ENCODE results near the gene SCAMP4. TPM values are rescaled to one million over a fixed set of nuclear protein-coding genes. Genes with fewer than 3 reads are reported as not detected.

SCAMP4 gene
- total and polyA plus RNA-seq, 2 of the 13 experiments (the other 11 are each of a cell fraction or from before 2014, with no cell fraction given): 10.7 to 13.7 TPM

GRCh38 chr19:1933942-1934341 lies 28.7 kb downstream of the SCAMP4 start:
- Histone ChIP-seq H3K9me3 (ENCODE audit: low read length) (no peaks in the 10 kb centered on the region; the same call in 1 of the 2 replicates), H3K4me2 (ENCODE audit: low read depth, low read length) (no peak overlapping the region), H4K20me1 (ENCODE audit: insufficient read depth, low read length) (no peaks in the 10 kb centered on the region), H2AFZ (ENCODE audit: low read length) (no peak overlapping the region), H3K9ac (ENCODE audit: insufficient read depth, low read depth, low read length) (no peak overlapping the region), H3K27me3 (ENCODE audit: control insufficient read depth in 1 of 2, insufficient read depth in 2 of 2, low read length in 2 of 2) (no peaks in the 10 kb centered on the region), H3K27ac (ENCODE audit: extremely low read length, insufficient read depth, low read length) (no peak overlapping the region), H3K4me1 (ENCODE audit: insufficient read depth, low read length) (peaks cover 36% of the 10 kb centered on the region), H3K79me2 (ENCODE audit: insufficient read depth, low read length) (no peaks in the 10 kb centered on the region), H3K36me3 (replicated peaks in 1 of 2; ENCODE audit: control insufficient read depth in 1 of 2, insufficient read depth in 2 of 2, low read length in 2 of 2) (no peaks in the 10 kb centered on the region), H3K4me3 (replicated peaks in 1 of 3; ENCODE audit: insufficient read depth in 1 of 3, low read depth in 2 of 3, low read length in 3 of 3) (no peak overlapping the region)
- ChIA-PET CTCF (ENCODE audit: low intra/inter-chr PET ratio, low total read pairs) (no interaction called here), POLR2A (no interaction called here)
- WGBS (ENCODE audit: low lambda C conversion rate): 72% methylated on average over 8 of the region's 8 CpGs
- peak; percentile 81 for TF ChIP-seq MNT (IDR thresholded peaks at IDR 0.05)
- TF ChIP-seq DBP (CRISPR knock-in tag; IDR thresholded peaks at IDR 0.05; ENCODE audit: not compliant biosample characterization): no peak
- ATAC-seq (no peak), DNase-seq (ENCODE audit: low spot score) (no peak), FAIRE-seq (no peak)
- in situ Hi-C loops (cut with HindIII; ENCODE audit: extremely low pct_ligation_motif_present, low pct_unique_long_range_greater_than_20kb) (loop anchor here (10.0 kb wide), 1 partner anchor 131 kb away; no protein-coding TSS in a partner anchor), intact Hi-C loops (cut with micrococcal nuclease; ENCODE audit: unreplicated experiment) (no loop called here)
- no TSS peak for BruUV-seq (replicated peaks)

GRCh38 chr19:1935484-1936208 lies 30.4 kb downstream of the SCAMP4 start:
- H3K4me1 ChIP-seq (ENCODE audit: insufficient read depth, low read length): peaks cover 38% of the 10 kb centered on the region
- no peak overlapping the region for H2AFZ ChIP-seq (ENCODE audit: low read length)
- no peaks in the 10 kb centered on the region for H3K79me2 ChIP-seq (ENCODE audit: insufficient read depth, low read length)
- H3K27me3 ChIP-seq (ENCODE audit: control insufficient read depth in 1 of 2, insufficient read depth in 2 of 2, low read length in 2 of 2): no peaks in the 10 kb centered on the region
- BruUV-seq (replicated peaks): no TSS peak
- 9% methylated on average over 4 of the region's 11 CpGs for WGBS (ENCODE audit: low lambda C conversion rate)
- H4K20me1 ChIP-seq (ENCODE audit: insufficient read depth, low read length): no peaks in the 10 kb centered on the region
- H3K4me3 ChIP-seq (replicated peaks in 1 of 3; ENCODE audit: insufficient read depth in 1 of 3, low read depth in 2 of 3, low read length in 3 of 3): peak overlapping the region in 1 of 3 experiments; percentile 51; a peak in 2 of 6 replicates
- FAIRE-seq (peak; percentile 68), ATAC-seq (peak; percentile 59), DNase-seq (ENCODE audit: low spot score) (peak; percentile 62)
- no peak overlapping the region for H3K9ac ChIP-seq (ENCODE audit: insufficient read depth, low read depth, low read length)
- in situ Hi-C loops (cut with HindIII; ENCODE audit: extremely low pct_ligation_motif_present, low pct_unique_long_range_greater_than_20kb): loop anchor here (10.0 kb wide), 1 partner anchor 129 kb away; no protein-coding TSS in a partner anchor
- intact Hi-C loops (cut with micrococcal nuclease; ENCODE audit: unreplicated experiment): no loop called here
- ChIA-PET POLR2A (interaction anchor here (0.6 to 1.4 kb wide), 3 partner anchors 39 to 359 kb away, joined by 3 read pairs; no protein-coding TSS in a partner anchor), CTCF (ENCODE audit: low intra/inter-chr PET ratio, low total read pairs) (no interaction called here)
- no peaks in the 10 kb centered on the region; the same call in 1 of the 2 replicates for H3K9me3 ChIP-seq (ENCODE audit: low read length)
- H3K36me3 ChIP-seq (replicated peaks in 1 of 2; ENCODE audit: control insufficient read depth in 1 of 2, insufficient read depth in 2 of 2, low read length in 2 of 2): no peaks in the 10 kb centered on the region
- H3K4me2 ChIP-seq (ENCODE audit: low read depth, low read length): peak overlapping the region; percentile 57
- H3K27ac ChIP-seq (ENCODE audit: extremely low read length, insufficient read depth, low read length): peak overlapping the region; percentile 16
- TF ChIP-seq ZNF580 (CRISPR knock-in tag; IDR thresholded peaks at IDR 0.05; ENCODE audit: borderline replicate concordance, low read depth): no peak
- no peak for TF ChIP-seq ZNF547 (CRISPR knock-in tag; IDR thresholded peaks at IDR 0.05)
- no peak for TF ChIP-seq ZNF709 (CRISPR knock-in tag; IDR thresholded peaks at IDR 0.05)
- TF ChIP-seq DBP (CRISPR knock-in tag; IDR thresholded peaks at IDR 0.05; ENCODE audit: not compliant biosample characterization): no peak
- no peak for TF ChIP-seq RXRA (CRISPR knock-in tag; IDR thresholded peaks at IDR 0.05)
- no peak for TF ChIP-seq ZNF616 (CRISPR knock-in tag; IDR thresholded peaks at IDR 0.05; ENCODE audit: low read depth)
- no peak for TF ChIP-seq THRA (CRISPR knock-in tag; IDR thresholded peaks at IDR 0.05; ENCODE audit: borderline replicate concordance)
- TF ChIP-seq SAP130 (CRISPR knock-in tag; IDR thresholded peaks at IDR 0.05; ENCODE audit: low read depth): peak; percentile 69
- TF ChIP-seq MZF1 (CRISPR knock-in tag; IDR thresholded peaks at IDR 0.05; ENCODE audit: borderline replicate concordance): no peak
- no peak for TF ChIP-seq ZNF484 (CRISPR knock-in tag; IDR thresholded peaks at IDR 0.05; ENCODE audit: borderline replicate concordance, low read depth)

All from HepG2 (cell line).